HepG2 (cell line): Measurements from ENCODE around the gene JPH4. TPM values are rescaled to one million over a fixed set of nuclear protein-coding genes. Genes with fewer than 3 reads are reported as not detected.
A peak's percentile ranks its signal among the peaks of the same experiment; 100 is the strongest.

Experiments used
- CEBPB ChIP-seq: IDR thresholded peaks from 2 replicates; pipeline ENCODE4 v1.6.1; 2011; ENCODE audit warnings: low read depth, low read length, improper control_type of control experiment, borderline replicate concordance
- CREM ChIP-seq, 2 experiments: sonication (generic) in 1 of 2; formaldehyde crosslinking in 1 of 2; IDR thresholded peaks; 2 replicates each; pipeline versions ENCODE4 v1.4.0 to v1.6.1; 2016 to 2020; ENCODE audit warnings: antibody characterized with exemption in 1 of 2, mild to moderate bottlenecking in 1 of 2, missing genetic modification reagents in 1 of 2
- EZH2 ChIP-seq: conservative IDR thresholded peaks from 2 replicates; pipeline ENCODE4 v1.6.1; 2012; ENCODE audit warnings: mild to moderate bottlenecking, low read depth, low read length, moderate library complexity
- KMT2B ChIP-seq: IDR thresholded peaks from 2 replicates; pipeline ENCODE4 v1.6.1; 2016; ENCODE audit warnings: missing genetic modification reagents, missing compliant biosample characterization
- MIER3 ChIP-seq: IDR thresholded peaks from 2 replicates; pipeline ENCODE4 v1.6.1; 2016; ENCODE audit warnings: missing compliant biosample characterization, borderline replicate concordance
- RBFOX2 ChIP-seq: fragments of 200-400 bp; formaldehyde crosslinking; IDR thresholded peaks from 2 replicates; pipeline ENCODE4 v1.6.1; 2017; ENCODE audit warnings: low read depth, mild to moderate bottlenecking, low read length
- SAP130 ChIP-seq: IDR thresholded peaks from 2 replicates; pipeline ENCODE4 v1.6.1; 2016; ENCODE audit warnings: low read depth
- ZBTB1 ChIP-seq: sonication (generic); formaldehyde crosslinking; IDR thresholded peaks from 2 replicates; pipeline ENCODE4 v1.4.0; 2020; ENCODE audit warnings: missing genetic modification reagents, borderline replicate concordance
- ZNF224 ChIP-seq: sonication (generic); formaldehyde crosslinking; IDR thresholded peaks from 2 replicates; pipeline ENCODE4 v1.5.0; 2020; ENCODE audit warnings: mild to moderate bottlenecking, missing genetic modification reagents
- ZNF33A ChIP-seq: sonication (generic); formaldehyde crosslinking; IDR thresholded peaks from 2 replicates; pipeline ENCODE4 v1.5.1; 2020; ENCODE audit warnings: missing genetic modification reagents, mild to moderate bottlenecking, moderate library complexity, borderline replicate concordance
- polyA plus RNA-seq, 8 experiments: library from polyadenylated mRNA; depleted of rRNA in 3 of 8; stranded (reverse) in 7 of 8; unstranded in 1 of 8; fragments of >200 nt; fragmentation: Illumina TruSeq in 4 of 8; extraction: Trizol in 4 of 8; gene quantifications; 2 replicates each; pipeline versions ENCODE4 v1.2.1 to v1.2.3, GENCODE V29; 2011 to 2016; ENCODE audit warnings: low read depth in 4 of 8, missing spikeins in 1 of 8, mixed read lengths in 1 of 8; ENCODE audit not compliant: insufficient read depth in 1 of 8
- total RNA-seq, 5 experiments: library from RNA; depleted of rRNA; stranded (reverse); fragments of >200 nt; fragmentation: Illumina TruSeq; extraction: Trizol; gene quantifications; 2 replicates each; pipeline ENCODE4 v1.2.3, GENCODE V29; 2016; ENCODE audit warnings: low read depth in 1 of 5
- TF ChIP-seq, protein P1 (sequence below): sonication (generic); formaldehyde crosslinking; IDR thresholded peaks from 2 replicates; pipeline ENCODE4 v1.8.0; 2022; ENCODE audit warnings: mild to moderate bottlenecking, missing genetic modification reagents, moderate library complexity
- TF ChIP-seq, protein P2 (sequence below): sonication (generic); formaldehyde crosslinking; IDR thresholded peaks from 2 replicates; pipeline ENCODE4 v1.4.0; 2020; ENCODE audit warnings: missing genetic modification reagents
- TF ChIP-seq, protein P3 (sequence below): sonication (generic); formaldehyde crosslinking; IDR thresholded peaks from 2 replicates; pipeline ENCODE4 v1.5.0; 2020; ENCODE audit warnings: missing genetic modification reagents
- TF ChIP-seq, protein P4 (sequence below): sonication (generic); formaldehyde crosslinking; IDR thresholded peaks from 2 replicates; pipeline ENCODE4 v1.5.1; 2020; ENCODE audit warnings: mild to moderate bottlenecking, missing genetic modification reagents
- TF ChIP-seq, protein P5 (sequence below): sonication (generic); formaldehyde crosslinking; IDR thresholded peaks from 2 replicates; pipeline ENCODE4 v1.8.0; 2022; ENCODE audit warnings: missing genetic modification reagents, mild to moderate bottlenecking, inconsistent platforms, borderline replicate concordance

Gene JPH4
- total and polyA plus RNA-seq, 2 of the 13 experiments (the other 11 are each of a cell fraction or from before 2014, with no cell fraction given), result 0.08 to 0.22 TPM

DNA sequence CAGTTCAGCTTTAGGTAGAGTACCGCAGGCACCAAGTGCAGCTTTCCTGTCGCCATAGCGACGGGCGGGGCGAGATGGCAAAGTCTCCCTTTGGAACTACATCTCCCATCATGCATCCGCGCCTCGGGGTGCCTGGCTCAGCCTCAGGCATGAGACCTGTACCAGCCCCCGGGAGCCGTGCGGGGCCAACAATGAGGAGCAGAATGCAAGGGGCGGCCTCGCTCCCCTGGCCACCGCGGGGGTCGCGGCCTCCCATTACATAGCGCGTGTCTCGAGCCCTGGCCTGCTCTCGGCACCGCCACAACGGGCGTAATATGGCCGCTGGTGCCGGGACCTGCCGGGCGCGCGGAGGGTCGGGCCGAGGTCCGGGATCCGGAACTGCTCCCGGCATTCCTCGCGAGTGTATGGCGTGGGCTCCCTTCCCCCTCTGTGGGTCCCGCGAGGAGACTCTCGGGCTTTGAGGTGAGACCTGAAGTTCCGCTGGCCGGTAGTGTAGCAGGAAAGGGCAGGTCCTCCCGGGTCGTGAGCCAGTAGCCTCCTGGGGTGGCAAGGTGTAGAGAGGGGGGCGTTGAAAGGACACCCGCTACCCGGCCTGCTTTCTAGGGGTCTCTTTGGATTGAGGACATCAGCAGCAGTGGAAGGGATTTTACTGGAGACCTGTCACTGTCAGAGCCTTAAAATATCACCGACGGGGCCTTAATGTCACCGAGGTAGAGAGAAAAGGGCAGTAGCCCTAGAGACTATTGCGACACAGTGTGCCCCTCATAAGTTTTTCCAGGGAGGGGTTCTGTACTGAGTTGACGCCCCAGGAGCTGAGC, 22.5 kb downstream of the JPH4 start, which contains the start of gene THTPA (continued):
- TF ChIP-seq CREM (IDR thresholded peaks at IDR 0.05) (peak; percentile 92), CREM (CRISPR knock-in tag; IDR thresholded peaks at IDR 0.05) (no peak; the same call in 1 of the 2 replicates), KMT2B (peak; percentile 98), ZBTB1 (CRISPR knock-in tag) (peak; percentile 91; the same call in 1 of the 2 replicates), ZNF224 (CRISPR knock-in tag) (peak; percentile 100), CEBPB (peak; percentile 90), EZH2 (no peak), MIER3 (CRISPR knock-in tag) (peak; percentile 97), ZNF33A (CRISPR knock-in tag) (peak; percentile 100), SAP130 (CRISPR knock-in tag) (peak; percentile 99), RBFOX2 (peak; percentile 100)
- TF ChIP-seq, protein P1, sequence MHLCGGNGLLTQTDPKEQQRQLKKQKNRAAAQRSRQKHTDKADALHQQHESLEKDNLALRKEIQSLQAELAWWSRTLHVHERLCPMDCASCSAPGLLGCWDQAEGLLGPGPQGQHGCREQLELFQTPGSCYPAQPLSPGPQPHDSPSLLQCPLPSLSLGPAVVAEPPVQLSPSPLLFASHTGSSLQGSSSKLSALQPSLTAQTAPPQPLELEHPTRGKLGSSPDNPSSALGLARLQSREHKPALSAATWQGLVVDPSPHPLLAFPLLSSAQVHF (CRISPR knock-in tag), result peak; percentile 90
- TF ChIP-seq, protein P2, sequence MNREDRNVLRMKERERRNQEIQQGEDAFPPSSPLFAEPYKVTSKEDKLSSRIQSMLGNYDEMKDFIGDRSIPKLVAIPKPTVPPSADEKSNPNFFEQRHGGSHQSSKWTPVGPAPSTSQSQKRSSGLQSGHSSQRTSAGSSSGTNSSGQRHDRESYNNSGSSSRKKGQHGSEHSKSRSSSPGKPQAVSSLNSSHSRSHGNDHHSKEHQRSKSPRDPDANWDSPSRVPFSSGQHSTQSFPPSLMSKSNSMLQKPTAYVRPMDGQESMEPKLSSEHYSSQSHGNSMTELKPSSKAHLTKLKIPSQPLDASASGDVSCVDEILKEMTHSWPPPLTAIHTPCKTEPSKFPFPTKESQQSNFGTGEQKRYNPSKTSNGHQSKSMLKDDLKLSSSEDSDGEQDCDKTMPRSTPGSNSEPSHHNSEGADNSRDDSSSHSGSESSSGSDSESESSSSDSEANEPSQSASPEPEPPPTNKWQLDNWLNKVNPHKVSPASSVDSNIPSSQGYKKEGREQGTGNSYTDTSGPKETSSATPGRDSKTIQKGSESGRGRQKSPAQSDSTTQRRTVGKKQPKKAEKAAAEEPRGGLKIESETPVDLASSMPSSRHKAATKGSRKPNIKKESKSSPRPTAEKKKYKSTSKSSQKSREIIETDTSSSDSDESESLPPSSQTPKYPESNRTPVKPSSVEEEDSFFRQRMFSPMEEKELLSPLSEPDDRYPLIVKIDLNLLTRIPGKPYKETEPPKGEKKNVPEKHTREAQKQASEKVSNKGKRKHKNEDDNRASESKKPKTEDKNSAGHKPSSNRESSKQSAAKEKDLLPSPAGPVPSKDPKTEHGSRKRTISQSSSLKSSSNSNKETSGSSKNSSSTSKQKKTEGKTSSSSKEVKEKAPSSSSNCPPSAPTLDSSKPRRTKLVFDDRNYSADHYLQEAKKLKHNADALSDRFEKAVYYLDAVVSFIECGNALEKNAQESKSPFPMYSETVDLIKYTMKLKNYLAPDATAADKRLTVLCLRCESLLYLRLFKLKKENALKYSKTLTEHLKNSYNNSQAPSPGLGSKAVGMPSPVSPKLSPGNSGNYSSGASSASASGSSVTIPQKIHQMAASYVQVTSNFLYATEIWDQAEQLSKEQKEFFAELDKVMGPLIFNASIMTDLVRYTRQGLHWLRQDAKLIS (CRISPR knock-in tag), result 0 out of 2 replicates have a peak, but pooled peaks have one; percentile 77
- TF ChIP-seq, protein P3, sequence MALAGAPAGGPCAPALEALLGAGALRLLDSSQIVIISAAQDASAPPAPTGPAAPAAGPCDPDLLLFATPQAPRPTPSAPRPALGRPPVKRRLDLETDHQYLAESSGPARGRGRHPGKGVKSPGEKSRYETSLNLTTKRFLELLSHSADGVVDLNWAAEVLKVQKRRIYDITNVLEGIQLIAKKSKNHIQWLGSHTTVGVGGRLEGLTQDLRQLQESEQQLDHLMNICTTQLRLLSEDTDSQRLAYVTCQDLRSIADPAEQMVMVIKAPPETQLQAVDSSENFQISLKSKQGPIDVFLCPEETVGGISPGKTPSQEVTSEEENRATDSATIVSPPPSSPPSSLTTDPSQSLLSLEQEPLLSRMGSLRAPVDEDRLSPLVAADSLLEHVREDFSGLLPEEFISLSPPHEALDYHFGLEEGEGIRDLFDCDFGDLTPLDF (CRISPR knock-in tag), result peak; percentile 96
- TF ChIP-seq, protein P4, sequence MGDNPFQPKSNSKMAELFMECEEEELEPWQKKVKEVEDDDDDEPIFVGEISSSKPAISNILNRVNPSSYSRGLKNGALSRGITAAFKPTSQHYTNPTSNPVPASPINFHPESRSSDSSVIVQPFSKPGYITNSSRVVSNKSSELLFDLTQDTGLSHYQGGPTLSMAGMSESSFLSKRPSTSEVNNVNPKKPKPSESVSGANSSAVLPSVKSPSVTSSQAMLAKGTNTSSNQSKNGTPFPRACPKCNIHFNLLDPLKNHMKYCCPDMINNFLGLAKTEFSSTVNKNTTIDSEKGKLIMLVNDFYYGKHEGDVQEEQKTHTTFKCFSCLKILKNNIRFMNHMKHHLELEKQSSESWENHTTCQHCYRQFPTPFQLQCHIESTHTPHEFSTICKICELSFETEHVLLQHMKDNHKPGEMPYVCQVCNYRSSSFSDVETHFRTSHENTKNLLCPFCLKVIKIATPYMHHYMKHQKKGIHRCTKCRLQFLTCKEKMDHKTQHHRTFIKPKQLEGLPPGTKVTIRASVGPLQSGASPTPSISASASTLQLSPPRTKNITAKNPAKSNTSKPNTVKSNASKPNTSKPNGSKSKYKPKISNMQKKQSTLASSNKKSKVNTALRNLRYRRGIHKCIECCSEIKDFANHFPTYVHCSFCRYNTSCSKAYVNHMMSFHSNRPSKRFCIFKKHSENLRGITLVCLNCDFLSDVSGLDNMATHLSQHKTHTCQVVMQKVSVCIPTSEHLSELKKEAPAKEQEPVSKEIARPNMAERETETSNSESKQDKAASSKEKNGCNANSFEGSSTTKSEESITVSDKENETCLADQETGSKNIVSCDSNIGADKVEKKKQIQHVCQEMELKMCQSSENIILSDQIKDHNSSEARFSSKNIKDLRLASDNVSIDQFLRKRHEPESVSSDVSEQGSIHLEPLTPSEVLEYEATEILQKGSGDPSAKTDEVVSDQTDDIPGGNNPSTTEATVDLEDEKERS (CRISPR knock-in tag), result peak; percentile 99
- TF ChIP-seq, protein P5, sequence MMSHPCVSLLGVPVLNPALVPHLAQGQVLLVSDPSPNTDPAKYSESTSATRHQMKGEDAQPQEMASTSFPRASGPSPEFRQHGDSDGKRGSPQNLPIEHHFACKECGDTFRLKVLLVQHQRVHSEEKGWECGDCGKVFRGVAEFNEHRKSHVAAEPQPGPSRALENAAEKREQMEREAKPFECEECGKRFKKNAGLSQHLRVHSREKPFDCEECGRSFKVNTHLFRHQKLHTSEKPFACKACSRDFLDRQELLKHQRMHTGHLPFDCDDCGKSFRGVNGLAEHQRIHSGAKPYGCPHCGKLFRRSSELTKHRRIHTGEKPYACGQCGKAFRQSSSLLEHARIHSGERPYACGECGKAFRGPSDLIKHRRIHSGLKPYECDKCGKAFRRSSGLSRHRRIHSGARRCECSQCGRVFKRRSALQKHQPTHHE (CRISPR knock-in tag), result peak; percentile 90
